DMS114 treated with DMSO at 0.1 percent for 48 hours (cell line): ENCODE data around the gene GPATCH3.
"Not testable (repeated sequence)": the region's sequence is repeated elsewhere in the genome, so short reads cannot be mapped to it uniquely, and the experiment has no call there.

Source experiments
- DNase-seq: peaks from one replicate; lab custom pipeline; 2025; ENCODE audit not compliant: unreplicated experiment; lab: John Stamatoyannopoulos, UW

The GPATCH3 gene, protein sequence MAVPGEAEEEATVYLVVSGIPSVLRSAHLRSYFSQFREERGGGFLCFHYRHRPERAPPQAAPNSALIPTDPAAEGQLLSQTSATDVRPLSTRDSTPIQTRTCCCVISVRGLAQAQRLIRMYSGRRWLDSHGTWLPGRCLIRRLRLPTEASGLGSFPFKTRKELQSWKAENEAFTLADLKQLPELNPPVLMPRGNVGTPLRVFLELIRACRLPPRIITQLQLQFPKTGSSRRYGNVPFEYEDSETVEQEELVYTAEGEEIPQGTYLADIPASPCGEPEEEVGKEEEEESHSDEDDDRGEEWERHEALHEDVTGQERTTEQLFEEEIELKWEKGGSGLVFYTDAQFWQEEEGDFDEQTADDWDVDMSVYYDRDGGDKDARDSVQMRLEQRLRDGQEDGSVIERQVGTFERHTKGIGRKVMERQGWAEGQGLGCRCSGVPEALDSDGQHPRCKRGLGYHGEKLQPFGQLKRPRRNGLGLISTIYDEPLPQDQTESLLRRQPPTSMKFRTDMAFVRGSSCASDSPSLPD

DNA sequence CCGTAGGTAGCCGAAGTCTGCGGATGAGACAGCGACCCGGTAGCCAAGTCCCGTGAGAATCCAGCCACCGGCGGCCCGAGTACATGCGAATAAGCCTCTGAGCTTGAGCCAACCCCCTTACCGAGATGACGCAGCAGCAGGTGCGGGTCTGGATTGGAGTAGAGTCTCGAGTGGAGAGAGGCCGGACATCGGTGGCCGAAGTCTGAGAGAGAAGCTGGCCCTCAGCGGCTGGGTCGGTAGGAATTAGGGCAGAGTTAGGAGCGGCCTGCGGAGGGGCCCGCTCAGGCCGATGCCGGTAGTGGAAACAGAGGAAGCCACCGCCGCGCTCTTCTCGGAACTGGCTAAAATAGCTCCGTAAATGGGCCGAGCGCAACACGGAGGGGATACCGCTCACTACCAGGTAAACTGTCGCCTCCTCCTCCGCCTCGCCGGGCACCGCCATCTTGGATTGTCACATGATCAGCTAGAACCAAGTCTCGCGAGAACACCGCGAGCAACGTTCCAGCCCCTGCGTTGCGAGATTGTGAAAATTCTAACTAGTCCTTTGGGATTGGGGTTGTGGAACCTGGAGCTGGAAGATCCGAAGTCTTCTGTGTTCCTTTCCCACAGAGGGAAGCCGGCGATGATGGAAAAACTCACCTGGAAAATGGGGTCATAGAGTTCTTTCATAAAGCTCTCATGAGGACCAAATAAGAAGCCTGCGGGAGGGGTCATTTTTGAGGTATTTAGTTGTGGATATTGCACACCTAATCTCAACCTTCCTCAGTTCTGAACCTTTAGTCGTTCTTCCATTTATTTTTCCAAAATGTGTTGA, at the start of gene GPATCH3:
TSS of gene GPATCH3 (minus strand) at position 467 of the 814 bp plus-strand sequence. CDS start at position 442, 25 bp downstream.
- DNase-seq = peak; percentile 83

- no peak for DNase-seq
Observed at GRCh38 chr1:26949926-26950319, 49.7 kb upstream of the GPATCH3 start.

- no peak for DNase-seq
Observed at GRCh38 chr1:26949266-26949925, 49.1 kb upstream of the GPATCH3 start.

- not testable (repeated sequence) for DNase-seq
Observed at GRCh38 chr1:26948725-26949057, 48.4 kb upstream of the GPATCH3 start.

- no peak for DNase-seq
Observed at GRCh38 chr1:26946270-26946669, 46.0 kb upstream of the GPATCH3 start.

- no peak for DNase-seq
Observed at GRCh38 chr1:26945728-26946127, 45.5 kb upstream of the GPATCH3 start.

GRCh38 chr1:26945138-26945537, 44.9 kb upstream of the GPATCH3 start:
- DNase-seq = no peak

DNA sequence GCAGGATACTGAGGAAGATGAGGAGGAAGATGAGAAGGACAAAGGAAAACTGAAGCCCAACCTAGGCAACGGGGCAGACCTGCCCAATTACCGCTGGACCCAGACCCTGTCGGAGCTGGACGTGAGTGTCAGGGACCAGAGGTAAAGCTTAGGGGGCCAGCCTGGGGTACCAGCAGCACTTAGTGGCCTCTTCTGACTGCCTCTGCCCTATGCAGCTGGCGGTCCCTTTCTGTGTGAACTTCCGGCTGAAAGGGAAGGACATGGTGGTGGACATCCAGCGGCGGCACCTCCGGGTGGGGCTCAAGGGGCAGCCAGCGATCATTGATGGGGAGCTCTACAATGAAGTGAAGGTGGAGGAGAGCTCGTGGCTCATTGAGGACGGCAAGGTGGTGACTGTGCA, 42.4 kb upstream of the GPATCH3 start:
- DNase-seq = no peak

DNA sequence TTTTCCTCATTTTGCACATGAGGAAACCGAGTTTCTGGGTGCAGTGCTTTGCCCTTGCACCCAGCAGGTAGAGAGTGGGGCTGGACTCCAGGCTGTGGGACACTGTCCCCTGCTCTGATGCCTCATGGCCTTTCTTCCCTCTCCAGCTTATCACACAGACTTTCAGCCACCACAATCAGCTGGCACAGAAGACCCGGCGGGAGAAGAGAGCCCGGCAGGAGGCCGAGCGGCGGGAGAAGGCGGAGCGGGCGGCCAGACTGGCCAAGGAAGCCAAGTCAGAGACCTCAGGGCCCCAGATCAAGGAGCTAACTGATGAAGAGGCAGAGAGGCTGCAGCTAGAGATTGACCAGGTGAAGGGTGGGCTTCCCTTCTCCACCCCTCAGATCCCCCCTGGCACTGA, 41.0 kb upstream of the GPATCH3 start:
- no peak for DNase-seq

DNA sequence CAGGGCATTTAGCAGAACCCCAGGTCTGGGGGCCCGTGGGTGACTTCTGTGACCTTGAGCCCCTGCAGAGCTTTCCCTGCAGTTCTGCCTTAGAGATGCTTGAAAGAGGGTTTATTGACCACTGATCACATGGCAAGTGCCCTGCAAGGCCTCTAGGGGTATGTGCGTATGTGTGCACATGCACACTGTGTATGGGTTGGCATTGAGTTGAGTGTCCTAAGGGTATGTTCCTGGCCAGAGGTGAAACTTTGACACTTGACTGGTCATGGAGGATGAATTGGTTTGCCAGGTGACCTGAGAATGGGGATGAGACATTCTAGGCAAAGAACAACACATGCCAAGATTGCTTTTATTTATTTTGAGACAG, 38.4 kb upstream of the GPATCH3 start:
- no peak for DNase-seq

- DNase-seq = no peak
Observed at GRCh38 chr1:26938004-26938658, 37.9 kb upstream of the GPATCH3 start.

DNA sequence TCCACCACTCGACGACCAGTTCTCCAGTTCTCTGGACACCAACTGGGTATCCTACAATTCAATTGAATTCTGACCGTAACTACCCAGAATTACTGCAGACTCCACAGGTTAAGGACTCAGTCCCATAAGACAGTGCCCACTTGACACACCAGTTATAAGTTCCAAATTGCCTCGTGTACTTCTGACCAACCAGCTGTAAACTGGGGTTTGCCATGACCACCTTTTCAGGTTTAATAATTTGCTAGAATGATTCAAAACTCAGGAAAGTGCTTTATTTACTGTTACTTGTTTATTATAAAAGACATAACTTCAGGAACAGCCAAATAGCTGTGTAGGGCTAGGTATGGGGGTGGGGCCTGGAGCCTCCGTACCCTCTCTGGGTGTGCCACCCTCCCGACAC, 36.6 kb upstream of the GPATCH3 start:
- DNase-seq = no peak

GRCh38 chr1:26932531-26932930, 32.3 kb upstream of the GPATCH3 start:
- no peak for DNase-seq

DNA sequence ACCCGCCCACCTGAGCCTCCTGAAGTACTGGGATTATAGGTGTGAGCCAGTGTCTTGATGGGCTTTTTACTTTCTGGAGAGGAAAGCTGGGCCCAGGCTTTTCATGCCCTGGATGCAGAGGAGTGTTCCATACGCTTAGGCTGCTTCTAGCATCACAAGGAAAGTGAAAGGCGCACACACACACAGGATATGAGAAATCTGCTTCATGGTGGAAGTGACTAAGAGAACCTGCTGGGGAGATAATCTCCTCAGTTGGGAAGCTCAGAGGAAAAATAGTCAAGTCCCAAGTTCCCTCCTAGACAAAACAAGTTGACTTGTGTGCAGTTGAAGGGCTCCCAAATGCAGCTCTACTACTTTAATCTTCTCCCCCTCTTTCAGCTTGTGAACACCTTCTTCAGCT, 23.4 kb upstream of the GPATCH3 start:
- no peak for DNase-seq

DNA sequence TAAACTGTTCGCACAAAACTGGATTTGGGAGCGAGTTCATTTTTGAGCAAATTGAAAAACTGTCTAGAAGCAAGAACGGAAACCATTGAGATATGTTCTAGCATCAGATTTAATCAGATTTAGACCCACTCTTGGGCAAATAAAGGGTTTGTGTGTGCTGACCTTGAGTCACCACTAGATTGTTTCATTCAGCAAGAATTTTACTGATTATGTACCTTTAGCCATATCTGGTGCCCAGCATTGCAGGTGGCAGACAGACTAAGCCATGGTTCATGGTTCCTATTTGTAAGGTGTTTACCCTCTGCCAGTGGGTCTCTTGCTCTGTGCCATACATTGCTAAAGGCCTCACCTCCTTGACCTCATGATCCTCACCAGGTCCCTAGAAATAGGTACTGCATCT, 22.6 kb upstream of the GPATCH3 start:
- DNase-seq = no peak

GRCh38 chr1:26922431-26922729, 22.1 kb upstream of the GPATCH3 start:
- DNase-seq = no peak

GRCh38 chr1:26921540-26922430, 21.5 kb upstream of the GPATCH3 start, which contains the start of gene NUDC:
Gene NUDC, plus strand, starts transcription at chr1:26921743. Its CDS starts 106 bp downstream, at chr1:26921849.
- DNase-seq = peak; percentile 94

- DNase-seq = no peak
Observed at GRCh38 chr1:26921126-26921539, 20.9 kb upstream of the GPATCH3 start.

DNA sequence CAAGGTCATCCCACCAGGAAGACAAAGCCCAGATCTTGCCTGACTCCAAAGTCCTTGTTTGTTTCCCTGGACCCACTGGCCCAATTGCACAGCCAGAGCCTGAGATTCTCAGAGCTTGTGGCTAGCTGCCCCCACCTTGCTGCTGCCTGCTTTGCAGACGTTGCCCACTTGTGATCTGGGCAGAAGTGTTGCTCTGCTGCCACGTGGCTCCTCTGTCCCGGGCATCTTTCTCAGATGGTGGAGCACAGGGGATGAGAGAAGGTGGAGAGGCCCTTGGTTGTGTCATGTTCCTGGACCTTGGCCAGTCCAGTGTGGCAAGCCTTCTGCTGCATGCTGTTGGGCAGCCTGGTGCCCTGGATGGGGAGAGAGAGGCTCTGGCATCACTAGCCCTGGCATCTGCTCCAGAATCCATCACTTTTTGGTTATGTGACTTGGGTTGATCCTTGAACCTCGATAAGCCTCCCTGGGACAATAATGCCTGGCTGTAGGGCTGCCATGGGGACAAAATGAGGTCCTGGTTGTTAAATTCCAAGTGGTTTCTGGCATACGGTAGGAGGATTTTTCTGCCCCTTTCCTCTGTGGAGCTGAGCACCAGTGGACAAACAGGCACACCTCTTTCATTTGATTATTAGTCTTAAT, 15.1 kb upstream of the GPATCH3 start:
- DNase-seq = no peak
